H9 (cell line): Measurements from ENCODE around the gene GPR37L1. TPM values are rescaled to one million over a fixed set of nuclear protein-coding genes. Genes with fewer than 3 reads are reported as not detected.
A peak's percentile ranks its signal among the peaks of the same experiment; 100 is the strongest.
"Not testable (repeated sequence)": the region's sequence is repeated elsewhere in the genome, so short reads cannot be mapped to it uniquely, and the experiment has no call there.

Source experiments
- DNase-seq: peaks from one replicate; pipeline ENCODE4 v3.0.0-alpha.2; 2017
- H2AFZ ChIP-seq: one replicate; pipeline ENCODE4 v1.6.1; 2013; ENCODE audit warnings: mild to moderate bottlenecking, low read length, control low read depth, moderate library complexity
- H2AK5ac ChIP-seq: 2 replicates; pipeline ENCODE4 v1.6.1; 2013; ENCODE audit warnings: low read length, control low read depth, mixed read lengths; ENCODE audit not compliant: insufficient read length
- H2BK120ac ChIP-seq: one replicate; pipeline ENCODE4 v1.6.1; 2013; ENCODE audit warnings: low read depth, mild to moderate bottlenecking, low read length, control low read depth, inconsistent platforms; ENCODE audit not compliant: poor library complexity, severe bottlenecking
- H2BK12ac ChIP-seq: 2 replicates; pipeline ENCODE4 v1.6.1; 2013; ENCODE audit warnings: low read length, control low read depth, mixed read lengths, low read depth; ENCODE audit not compliant: insufficient read length
- H2BK15ac ChIP-seq: 2 replicates; pipeline ENCODE4 v1.6.1; 2013; ENCODE audit warnings: low read depth, low read length, control low read depth
- H2BK20ac ChIP-seq: one replicate; pipeline ENCODE4 v1.6.1; 2013; ENCODE audit warnings: low read depth, mild to moderate bottlenecking, low read length, control low read depth, inconsistent platforms; ENCODE audit not compliant: poor library complexity, severe bottlenecking
- H2BK5ac ChIP-seq: 2 replicates; pipeline ENCODE4 v1.6.1; 2013; ENCODE audit warnings: low read length, control low read depth, mixed read lengths; ENCODE audit not compliant: insufficient read length
- H3K14ac ChIP-seq: 2 replicates; pipeline ENCODE4 v1.6.1; 2013; ENCODE audit warnings: low read length, control low read depth; ENCODE audit not compliant: insufficient read depth
- H3K18ac ChIP-seq: 2 replicates; pipeline ENCODE4 v1.6.1; 2013; ENCODE audit warnings: low read depth, mild to moderate bottlenecking, mixed read lengths, low read length, control low read depth; ENCODE audit not compliant: insufficient read length
- H3K23ac ChIP-seq: 2 replicates; pipeline ENCODE4 v1.6.1; 2013; ENCODE audit warnings: low read length, control low read depth, mixed read lengths, low read depth; ENCODE audit not compliant: insufficient read length
- H3K23me2 ChIP-seq: 2 replicates; pipeline ENCODE4 v1.6.1; 2013; ENCODE audit warnings: low read depth, mild to moderate bottlenecking, mixed read lengths, low read length, control low read depth; ENCODE audit not compliant: insufficient read length, poor library complexity, severe bottlenecking
- H3K27ac ChIP-seq: 2 replicates; pipeline ENCODE4 v1.5.1; 2013; ENCODE audit warnings: low read length, control low read depth, mixed read lengths, low read depth; ENCODE audit not compliant: insufficient read length
- H3K27me3 ChIP-seq: 2 replicates; pipeline ENCODE4 v1.6.1; 2013; ENCODE audit warnings: low read length, control low read depth, inconsistent platforms; ENCODE audit not compliant: insufficient read depth
- H3K4ac ChIP-seq: 2 replicates; pipeline ENCODE4 v1.6.1; 2013; ENCODE audit warnings: low read depth, mild to moderate bottlenecking, control low read depth, inconsistent platforms, low read length, moderate library complexity
- H3K4me1 ChIP-seq: 2 replicates; pipeline ENCODE4 v1.6.1; 2013; ENCODE audit warnings: low read length, control low read depth, inconsistent platforms; ENCODE audit not compliant: insufficient read depth
- H3K4me2 ChIP-seq: 2 replicates; pipeline ENCODE4 v1.6.1; 2013; ENCODE audit warnings: low read length, control low read depth, mixed read lengths; ENCODE audit not compliant: insufficient read length, insufficient read depth
- H3K56ac ChIP-seq: 2 replicates; pipeline ENCODE4 v1.6.1; 2013; ENCODE audit warnings: low read depth, mild to moderate bottlenecking, mixed read lengths, low read length, control low read depth; ENCODE audit not compliant: insufficient read length
- H3K79me1 ChIP-seq: 2 replicates; pipeline ENCODE4 v1.6.1; 2013; ENCODE audit warnings: low read depth, mild to moderate bottlenecking, moderate library complexity, low read length, control low read depth, inconsistent platforms; ENCODE audit not compliant: insufficient read depth, poor library complexity, severe bottlenecking
- H3K79me2 ChIP-seq: 2 replicates; pipeline ENCODE4 v1.6.1; 2013; ENCODE audit warnings: low read length, control low read depth, inconsistent platforms; ENCODE audit not compliant: insufficient read depth
- H3K9ac ChIP-seq: 2 replicates; pipeline ENCODE4 v1.6.1; 2013; ENCODE audit warnings: low read length, control low read depth, mixed read lengths; ENCODE audit not compliant: insufficient read length; ENCODE audit errors: extremely low read depth
- H3K9me3 ChIP-seq: one replicate; pipeline ENCODE4 v1.6.1; 2013; ENCODE audit warnings: low read depth, low read length, inconsistent platforms; ENCODE audit not compliant: control insufficient read depth
- H3T11ph ChIP-seq: one replicate; pipeline ENCODE4 v1.6.1; 2013; ENCODE audit warnings: mild to moderate bottlenecking, low read length, control low read depth, inconsistent platforms
- H4K20me1 ChIP-seq: one replicate; pipeline ENCODE4 v1.6.1; 2013; ENCODE audit not compliant: control insufficient read depth, insufficient read length, insufficient read depth
- H4K5ac ChIP-seq: 2 replicates; pipeline ENCODE4 v1.6.1; 2013; ENCODE audit warnings: low read depth, mild to moderate bottlenecking, mixed read lengths, low read length, control low read depth; ENCODE audit not compliant: insufficient read length
- H4K8ac ChIP-seq: replicated peaks from 2 replicates; pipeline ENCODE4 v1.6.1; 2013; ENCODE audit warnings: low read length, control low read depth, mixed read lengths, low read depth; ENCODE audit not compliant: insufficient read length
- H4K91ac ChIP-seq: 2 replicates; pipeline ENCODE4 v1.6.1; 2013; ENCODE audit warnings: low read depth, mild to moderate bottlenecking, moderate library complexity, mixed read lengths, low read length, control low read depth; ENCODE audit not compliant: insufficient read length
- H3K27ac Mint-ChIP-seq, 3 experiments: 2 replicates in 2 of 3; 3 replicates in 1 of 3; pipeline ENCODE4 v1.8.0; 2020 to 2021; ENCODE audit warnings: mixed read lengths in 3 of 3, mild to moderate bottlenecking in 1 of 3, moderate library complexity in 1 of 3
- H3K27me3 Mint-ChIP-seq: 2 replicates; pipeline ENCODE4 v1.8.0; 2021; ENCODE audit warnings: low read depth, mild to moderate bottlenecking, moderate library complexity, mixed read lengths
- H3K36me3 Mint-ChIP-seq, 3 experiments: 2 replicates in 2 of 3; 3 replicates in 1 of 3; pipeline ENCODE4 v1.8.0; 2020 to 2021; ENCODE audit warnings: low read depth in 3 of 3, mixed read lengths in 3 of 3; ENCODE audit not compliant: insufficient read depth in 1 of 3
- H3K4me1 Mint-ChIP-seq, 2 experiments: 2 replicates each; pipeline ENCODE4 v1.8.0; 2020; ENCODE audit warnings: mixed read lengths in 2 of 2
- H3K4me3 Mint-ChIP-seq, 2 experiments: 2 replicates in 1 of 2; 3 replicates in 1 of 2; pipeline ENCODE4 v1.8.0; 2020 to 2021; ENCODE audit warnings: mild to moderate bottlenecking in 2 of 2, mixed read lengths in 2 of 2, moderate library complexity in 1 of 2
- H3K9me3 Mint-ChIP-seq, 2 experiments: 2 replicates in 1 of 2; 3 replicates in 1 of 2; pipeline ENCODE4 v1.8.0; 2020; ENCODE audit warnings: mild to moderate bottlenecking in 2 of 2, mixed read lengths in 2 of 2, moderate library complexity in 1 of 2
- WGBS: extraction: QIAGEN DNeasy Blood & Tissue Kit; methylation state at CpG from one replicate; pipeline ENCODE4 v1.1.7; 2013; ENCODE audit warnings: missing lambda C conversion rate, low lambda C conversion rate, mixed read lengths; ENCODE audit not compliant: insufficient read length; ENCODE audit errors: extremely low coverage; 5-methylcytosine and 5-hydroxymethylcytosine counted together
- total RNA-seq: library from RNA; stranded (reverse); gene quantifications from 2 replicates; pipeline ENCODE4 v1.2.1, GENCODE V29; 2021
- TF ChIP-seq, protein P1 (sequence below): fragments of 200-600 bp; sonication (generic); conservative IDR thresholded peaks from 3 replicates; pipeline ENCODE4 v1.8.0; 2021; ENCODE audit warnings: antibody characterized with exemption, mild to moderate bottlenecking

The GPR37L1 gene
- total RNA-seq, 1 experiment from 2014 or later: 0.11 TPM

DNA sequence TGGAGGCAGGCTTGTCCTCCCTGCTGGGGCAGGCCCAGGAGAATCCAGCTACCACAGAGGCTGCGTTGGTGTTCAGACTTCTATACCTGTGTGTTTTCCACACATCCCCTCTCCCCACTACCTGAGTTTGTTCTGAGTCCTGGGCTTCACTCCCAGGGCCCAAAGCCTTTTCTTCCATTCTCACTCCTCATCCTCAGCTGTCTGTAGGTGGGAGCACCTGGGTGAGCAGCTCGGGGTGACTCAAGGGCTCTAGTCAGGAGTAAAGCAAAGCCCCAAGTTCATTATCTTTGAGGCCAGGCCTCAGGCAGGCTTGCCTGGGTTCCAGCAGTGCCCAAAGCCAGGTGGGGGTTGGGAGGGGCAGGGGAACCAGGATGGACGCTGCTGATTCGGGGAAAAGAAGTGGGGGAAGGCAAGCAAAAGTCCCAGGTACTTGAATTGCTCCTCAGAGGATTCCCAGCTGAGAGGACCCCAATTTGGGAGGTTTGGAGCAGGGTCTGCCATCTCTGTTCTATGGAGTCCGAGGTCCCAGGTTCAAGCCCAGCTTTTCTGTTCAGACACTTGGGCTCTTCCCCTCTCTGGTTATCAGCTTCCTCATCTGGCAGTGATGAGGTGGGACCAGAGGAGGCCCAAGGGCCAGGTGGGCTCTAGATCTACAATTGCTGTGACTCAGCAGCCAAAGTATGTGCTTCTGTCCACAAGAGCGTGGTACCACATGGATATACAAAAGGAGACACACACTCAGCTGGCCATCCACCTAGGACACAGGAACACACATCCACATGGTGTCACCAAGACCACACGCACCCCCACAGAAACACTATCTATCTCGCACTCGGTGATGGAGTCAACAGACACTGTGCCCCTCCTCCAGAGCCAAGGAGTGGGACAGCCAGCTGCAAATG, 43.5 kb downstream of the GPR37L1 start:
- TF ChIP-seq, protein P1, sequence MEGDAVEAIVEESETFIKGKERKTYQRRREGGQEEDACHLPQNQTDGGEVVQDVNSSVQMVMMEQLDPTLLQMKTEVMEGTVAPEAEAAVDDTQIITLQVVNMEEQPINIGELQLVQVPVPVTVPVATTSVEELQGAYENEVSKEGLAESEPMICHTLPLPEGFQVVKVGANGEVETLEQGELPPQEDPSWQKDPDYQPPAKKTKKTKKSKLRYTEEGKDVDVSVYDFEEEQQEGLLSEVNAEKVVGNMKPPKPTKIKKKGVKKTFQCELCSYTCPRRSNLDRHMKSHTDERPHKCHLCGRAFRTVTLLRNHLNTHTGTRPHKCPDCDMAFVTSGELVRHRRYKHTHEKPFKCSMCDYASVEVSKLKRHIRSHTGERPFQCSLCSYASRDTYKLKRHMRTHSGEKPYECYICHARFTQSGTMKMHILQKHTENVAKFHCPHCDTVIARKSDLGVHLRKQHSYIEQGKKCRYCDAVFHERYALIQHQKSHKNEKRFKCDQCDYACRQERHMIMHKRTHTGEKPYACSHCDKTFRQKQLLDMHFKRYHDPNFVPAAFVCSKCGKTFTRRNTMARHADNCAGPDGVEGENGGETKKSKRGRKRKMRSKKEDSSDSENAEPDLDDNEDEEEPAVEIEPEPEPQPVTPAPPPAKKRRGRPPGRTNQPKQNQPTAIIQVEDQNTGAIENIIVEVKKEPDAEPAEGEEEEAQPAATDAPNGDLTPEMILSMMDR: no peak
- Histone ChIP-seq H2BK120ac (no peak overlapping the region), H3K56ac (no peak overlapping the region), H4K20me1 (no peaks in the 10 kb centered on the region), H2BK20ac (no peak overlapping the region), H3K4me2 (no peak overlapping the region), H3T11ph (no peak overlapping the region), H3K4ac (no peak overlapping the region), H3K79me2 (no peaks in the 10 kb centered on the region), H4K8ac (no peak overlapping the region), H2BK15ac (no peak overlapping the region), H3K27ac (no peak overlapping the region), H3K23me2 (no peaks in the 10 kb centered on the region), H2BK5ac (no peak overlapping the region), H4K5ac (no peak overlapping the region), H4K91ac (no peak overlapping the region), H3K9ac (no peak overlapping the region), H3K79me1 (no peaks in the 10 kb centered on the region), H2BK12ac (no peak overlapping the region), H3K4me1 (no peaks in the 10 kb centered on the region), H3K27me3 (no peaks in the 10 kb centered on the region), H3K9me3 (no peaks in the 10 kb centered on the region), H3K23ac (no peak overlapping the region), H2AFZ (no peak overlapping the region), H3K14ac (no peak overlapping the region), H2AK5ac (no peak overlapping the region), H3K18ac (no peak overlapping the region)
- H3K4me1 Mint-ChIP-seq: peaks cover 21 to 52% of the 10 kb centered on the region in 2 experiments
- no peaks in the 10 kb centered on the region; a peak in 1 of 7 replicates for H3K36me3 Mint-ChIP-seq
- H3K27me3 Mint-ChIP-seq: peaks cover 2% of the 10 kb centered on the region
- H3K9me3 Mint-ChIP-seq: no peaks in the 10 kb centered on the region
- H3K27ac Mint-ChIP-seq: peak overlapping the region in 1 of 3 experiments; percentile 34; a peak in 1 of 7 replicates
- H3K4me3 Mint-ChIP-seq: no peak overlapping the region
- WGBS: no CpG with 5 or more reads among the region's 9 CpGs
- DNase-seq: no peak

DNA sequence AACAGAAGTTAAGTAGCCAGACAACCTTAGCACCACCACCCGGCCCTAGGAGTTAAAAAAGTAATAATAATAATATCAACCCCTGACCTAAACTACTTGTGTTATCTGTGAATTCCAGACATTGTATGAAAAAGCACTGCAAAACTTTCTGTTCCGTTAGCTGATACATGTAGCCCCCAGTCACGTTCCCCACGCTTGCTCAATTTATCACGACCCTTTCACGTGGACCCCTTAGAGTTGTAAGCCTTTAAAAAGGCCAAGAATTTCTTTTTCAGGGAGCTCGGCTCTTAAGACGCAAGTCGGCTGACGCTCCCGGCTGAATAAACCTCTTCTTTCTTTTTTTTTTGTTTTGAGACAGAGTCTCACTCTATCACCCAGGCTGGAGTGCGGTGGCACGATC, 44.3 kb downstream of the GPR37L1 start:
- H3K27ac Mint-ChIP-seq, H3K27me3 ChIP-seq, DNase-seq, H3K9me3 ChIP-seq, H2AFZ ChIP-seq, H3K79me2 ChIP-seq, H3K4me1 ChIP-seq, H2BK120ac ChIP-seq, H3K23me2 ChIP-seq, H4K8ac ChIP-seq, H3K79me1 ChIP-seq, H3K4me2 ChIP-seq, H2BK12ac ChIP-seq, H2BK5ac ChIP-seq, H4K5ac ChIP-seq, H3K9ac ChIP-seq, H3K4ac ChIP-seq, H3K23ac ChIP-seq, H3K14ac ChIP-seq, H3K4me3 Mint-ChIP-seq, H3T11ph ChIP-seq, H2BK15ac ChIP-seq, H3K9me3 Mint-ChIP-seq, H2BK20ac ChIP-seq, H3K18ac ChIP-seq, H3K27ac ChIP-seq, H3K56ac ChIP-seq, H2AK5ac ChIP-seq, H3K27me3 Mint-ChIP-seq, H3K36me3 Mint-ChIP-seq, H4K20me1 ChIP-seq, H4K91ac ChIP-seq: not testable (repeated sequence)
- no CpG with 5 or more reads among the region's 13 CpGs for WGBS
- H3K4me1 Mint-ChIP-seq: peaks cover 19 to 45% of the 10 kb centered on the region in 2 experiments
